HCT116 (cell line): ENCODE measurements around the gene SLC30A3.

Experiments used
- CBX3 ChIP-seq: IDR thresholded peaks from 2 replicates; pipeline ENCODE4 v1.6.1; 2012; ENCODE audit warnings: low read depth
- EGR1 ChIP-seq: IDR thresholded peaks from 2 replicates; pipeline ENCODE4 v1.6.1; 2012; ENCODE audit warnings: low read depth
- EZH2 ChIP-seq: fragments of 200-600 bp; sonication (generic); IDR thresholded peaks from 2 replicates; pipeline ENCODE4 v1.6.1; 2017; ENCODE audit warnings: antibody characterized with exemption, mixed run types
- EZH2phosphoT487 ChIP-seq: fragments of 200-600 bp; IDR thresholded peaks from 2 replicates; pipeline ENCODE4 v1.6.1; 2018; ENCODE audit warnings: antibody characterized with exemption, borderline replicate concordance
- JUND ChIP-seq: IDR thresholded peaks from 2 replicates; pipeline ENCODE4 v1.6.1; 2012
- POLR2A ChIP-seq: IDR thresholded peaks from 2 replicates; pipeline ENCODE4 v1.7.0; 2011; ENCODE audit warnings: borderline replicate concordance; ENCODE audit not compliant: insufficient read depth, insufficient read length; ENCODE audit errors: extremely low read depth
- POLR2AphosphoS5 ChIP-seq: IDR thresholded peaks from 2 replicates; pipeline ENCODE4 v1.6.1; 2011; ENCODE audit warnings: mild to moderate bottlenecking, low read depth, low read length, moderate library complexity
- RAD21 ChIP-seq: IDR thresholded peaks from 2 replicates; pipeline ENCODE4 v1.6.1; 2012; ENCODE audit warnings: low read depth, mild to moderate bottlenecking
- SP1 ChIP-seq: IDR thresholded peaks from 2 replicates; pipeline ENCODE4 v1.6.1; 2012; ENCODE audit warnings: low read depth
- TCF7L2 ChIP-seq: IDR thresholded peaks from 2 replicates; pipeline ENCODE4 v1.7.0; 2011; ENCODE audit warnings: borderline replicate concordance, inconsistent platforms; ENCODE audit not compliant: insufficient read depth, insufficient read length; ENCODE audit errors: extremely low read depth
- ZFX ChIP-seq: fragments of 450-650 bp; IDR thresholded peaks from 2 replicates; pipeline ENCODE4 v1.6.1; 2017
- ZNF274 ChIP-seq: fragments of 200-500 bp; sonication (Bioruptor generic); IDR thresholded peaks from 2 replicates; pipeline ENCODE4 v1.6.1; 2014; ENCODE audit warnings: mild to moderate bottlenecking, low read depth, low read length, inconsistent platforms
- TF ChIP-seq, protein P1 (sequence below), 3 experiments: fragments of 200-600 bp in 1 of 3; sonication (generic) in 1 of 3; IDR thresholded peaks in 2 of 3; conservative IDR thresholded peaks in 1 of 3; 2 replicates each; pipeline ENCODE4 v1.5.1; 2012 to 2017; ENCODE audit warnings: low read depth in 2 of 3, low read length in 2 of 3, antibody characterized with exemption in 1 of 3, borderline replicate concordance in 1 of 3, control low read depth in 1 of 3, mild to moderate bottlenecking in 1 of 3, mixed read lengths in 1 of 3, mixed run types in 1 of 3, moderate library complexity in 1 of 3; ENCODE audit not compliant: insufficient read depth in 1 of 3
- TF ChIP-seq, protein P2 (sequence below): IDR thresholded peaks from 2 replicates; pipeline ENCODE4 v1.6.1; 2012; ENCODE audit warnings: low read depth

DNA sequence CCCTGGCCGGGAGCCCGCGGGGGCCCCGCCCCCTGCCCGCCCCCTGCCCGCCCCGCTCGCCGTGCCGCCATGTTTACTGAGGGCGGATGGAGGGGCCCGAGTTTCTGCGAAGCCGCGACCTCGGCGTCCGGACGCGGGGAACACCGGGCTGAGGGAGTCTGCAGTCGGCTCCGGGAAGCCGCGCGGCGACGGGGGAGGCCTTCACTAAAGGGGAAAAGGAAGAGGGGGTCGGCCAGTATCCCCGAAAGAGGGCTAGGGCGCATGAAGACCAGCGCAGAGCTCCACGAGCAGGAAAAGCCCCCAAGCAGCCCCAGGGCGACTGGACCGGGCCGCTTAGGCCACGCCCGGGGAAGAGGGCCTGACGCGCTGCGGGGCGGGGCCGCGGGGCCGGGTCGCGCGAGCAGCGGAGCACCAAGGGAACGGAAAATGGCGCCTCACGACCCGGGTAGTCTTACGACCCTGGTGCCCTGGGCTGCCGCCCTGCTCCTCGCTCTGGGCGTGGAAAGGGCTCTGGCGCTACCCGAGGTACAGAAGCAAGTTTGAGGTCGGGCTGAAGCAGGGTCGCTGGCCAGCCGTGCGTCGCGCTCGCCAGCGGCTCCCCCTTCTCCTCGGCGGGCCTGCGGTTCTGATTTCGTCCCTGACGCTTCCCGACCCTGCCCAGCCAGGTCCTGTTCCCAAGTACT is 50.8 kb downstream of the SLC30A3 start, which contains the start of the genes ATRAID and SLC5A6:
- no peak for TF ChIP-seq EZH2
- no peak for TF ChIP-seq EZH2phosphoT487
- TF ChIP-seq, protein P1, sequence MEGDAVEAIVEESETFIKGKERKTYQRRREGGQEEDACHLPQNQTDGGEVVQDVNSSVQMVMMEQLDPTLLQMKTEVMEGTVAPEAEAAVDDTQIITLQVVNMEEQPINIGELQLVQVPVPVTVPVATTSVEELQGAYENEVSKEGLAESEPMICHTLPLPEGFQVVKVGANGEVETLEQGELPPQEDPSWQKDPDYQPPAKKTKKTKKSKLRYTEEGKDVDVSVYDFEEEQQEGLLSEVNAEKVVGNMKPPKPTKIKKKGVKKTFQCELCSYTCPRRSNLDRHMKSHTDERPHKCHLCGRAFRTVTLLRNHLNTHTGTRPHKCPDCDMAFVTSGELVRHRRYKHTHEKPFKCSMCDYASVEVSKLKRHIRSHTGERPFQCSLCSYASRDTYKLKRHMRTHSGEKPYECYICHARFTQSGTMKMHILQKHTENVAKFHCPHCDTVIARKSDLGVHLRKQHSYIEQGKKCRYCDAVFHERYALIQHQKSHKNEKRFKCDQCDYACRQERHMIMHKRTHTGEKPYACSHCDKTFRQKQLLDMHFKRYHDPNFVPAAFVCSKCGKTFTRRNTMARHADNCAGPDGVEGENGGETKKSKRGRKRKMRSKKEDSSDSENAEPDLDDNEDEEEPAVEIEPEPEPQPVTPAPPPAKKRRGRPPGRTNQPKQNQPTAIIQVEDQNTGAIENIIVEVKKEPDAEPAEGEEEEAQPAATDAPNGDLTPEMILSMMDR (IDR thresholded peaks at IDR 0.05 in 2 of 3, conservative IDR thresholded peaks at IDR 0.05 in 1 of 3; ENCODE audit: borderline replicate concordance in 1 of 3, insufficient read depth in 1 of 3, low read depth in 2 of 3, low read length in 2 of 3), result no peak
- TF ChIP-seq, protein P2, sequence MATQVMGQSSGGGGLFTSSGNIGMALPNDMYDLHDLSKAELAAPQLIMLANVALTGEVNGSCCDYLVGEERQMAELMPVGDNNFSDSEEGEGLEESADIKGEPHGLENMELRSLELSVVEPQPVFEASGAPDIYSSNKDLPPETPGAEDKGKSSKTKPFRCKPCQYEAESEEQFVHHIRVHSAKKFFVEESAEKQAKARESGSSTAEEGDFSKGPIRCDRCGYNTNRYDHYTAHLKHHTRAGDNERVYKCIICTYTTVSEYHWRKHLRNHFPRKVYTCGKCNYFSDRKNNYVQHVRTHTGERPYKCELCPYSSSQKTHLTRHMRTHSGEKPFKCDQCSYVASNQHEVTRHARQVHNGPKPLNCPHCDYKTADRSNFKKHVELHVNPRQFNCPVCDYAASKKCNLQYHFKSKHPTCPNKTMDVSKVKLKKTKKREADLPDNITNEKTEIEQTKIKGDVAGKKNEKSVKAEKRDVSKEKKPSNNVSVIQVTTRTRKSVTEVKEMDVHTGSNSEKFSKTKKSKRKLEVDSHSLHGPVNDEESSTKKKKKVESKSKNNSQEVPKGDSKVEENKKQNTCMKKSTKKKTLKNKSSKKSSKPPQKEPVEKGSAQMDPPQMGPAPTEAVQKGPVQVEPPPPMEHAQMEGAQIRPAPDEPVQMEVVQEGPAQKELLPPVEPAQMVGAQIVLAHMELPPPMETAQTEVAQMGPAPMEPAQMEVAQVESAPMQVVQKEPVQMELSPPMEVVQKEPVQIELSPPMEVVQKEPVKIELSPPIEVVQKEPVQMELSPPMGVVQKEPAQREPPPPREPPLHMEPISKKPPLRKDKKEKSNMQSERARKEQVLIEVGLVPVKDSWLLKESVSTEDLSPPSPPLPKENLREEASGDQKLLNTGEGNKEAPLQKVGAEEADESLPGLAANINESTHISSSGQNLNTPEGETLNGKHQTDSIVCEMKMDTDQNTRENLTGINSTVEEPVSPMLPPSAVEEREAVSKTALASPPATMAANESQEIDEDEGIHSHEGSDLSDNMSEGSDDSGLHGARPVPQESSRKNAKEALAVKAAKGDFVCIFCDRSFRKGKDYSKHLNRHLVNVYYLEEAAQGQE, result no peak
- TF ChIP-seq ZFX, result peak; percentile 93
- no peak for TF ChIP-seq JUND
- TF ChIP-seq TCF7L2, result no peak
- no peak for TF ChIP-seq CBX3
- TF ChIP-seq POLR2A, result peak; percentile 79
- peak; percentile 93 for TF ChIP-seq POLR2AphosphoS5
- peak; percentile 61 for TF ChIP-seq EGR1
- no peak for TF ChIP-seq RAD21
- TF ChIP-seq ZNF274, result no peak
- TF ChIP-seq SP1, result peak; percentile 43; the same call in 1 of the 2 replicates
